Hindlimb muscle (tissue), 1 donor: Measurements from ENCODE around the gene CACNA2D2. TPM values are rescaled to one million over a fixed set of nuclear protein-coding genes. Genes with fewer than 3 reads are reported as not detected.

ENCODE experiments used
- DNase-seq: peaks from one replicate; pipeline ENCODE4 v3.0.0-alpha.2; 2013
- polyA plus RNA-seq: library from polyadenylated mRNA; unstranded; fragments of 120-200 nt; gene quantifications from one replicate; pipeline ENCODE4 v1.2.1, GENCODE V29; 2013; ENCODE audit not compliant: insufficient read length

The CACNA2D2 gene
- polyA plus RNA-seq, 1 donor: 8.2 TPM

- no peak for DNase-seq
These were observed 45.4 kb downstream of the CACNA2D2 start for GRCh38 chr3:50457988-50458387.

GRCh38 chr3:50455161-50456018 lies 48.0 kb downstream of the CACNA2D2 start:
- DNase-seq: no peak

GRCh38 chr3:50454481-50455070 lies 48.9 kb downstream of the CACNA2D2 start:
- DNase-seq: no peak

- no peak for DNase-seq
These were observed 49.5 kb downstream of the CACNA2D2 start for GRCh38 chr3:50453907-50454306.

GRCh38 chr3:50450209-50450921 lies 53.1 kb downstream of the CACNA2D2 start:
- no peak for DNase-seq

GRCh38 chr3:50448752-50449539 lies 54.5 kb downstream of the CACNA2D2 start:
- no peak for DNase-seq

GRCh38 chr3:50447290-50447840 lies 56.1 kb downstream of the CACNA2D2 start:
- no peak for DNase-seq

- DNase-seq: no peak
These were observed 57.5 kb downstream of the CACNA2D2 start for GRCh38 chr3:50445919-50446318.

GRCh38 chr3:50444782-50445181 lies 58.7 kb downstream of the CACNA2D2 start:
- no peak for DNase-seq

- no peak for DNase-seq
These were observed 59.2 kb downstream of the CACNA2D2 start for GRCh38 chr3:50444213-50444612.

- peak; percentile 36 for DNase-seq
These were observed 60.4 kb downstream of the CACNA2D2 start for GRCh38 chr3:50442945-50443579.

GRCh38 chr3:50441424-50442217 lies 61.8 kb downstream of the CACNA2D2 start:
- no peak for DNase-seq

GRCh38 chr3:50436114-50436674 lies 67.2 kb downstream of the CACNA2D2 start:
- peak; percentile 21 for DNase-seq

GRCh38 chr3:50435371-50436113 lies 67.9 kb downstream of the CACNA2D2 start:
- no peak for DNase-seq

GRCh38 chr3:50433954-50434353 lies 69.5 kb downstream of the CACNA2D2 start:
- no peak for DNase-seq

GRCh38 chr3:50430950-50431435 lies 72.4 kb downstream of the CACNA2D2 start:
- no peak for DNase-seq

GRCh38 chr3:50430191-50430590 lies 73.2 kb downstream of the CACNA2D2 start:
- no peak for DNase-seq

GRCh38 chr3:50428007-50428633 lies 75.3 kb downstream of the CACNA2D2 start:
- no peak for DNase-seq

- DNase-seq: no peak
These were observed 76.2 kb downstream of the CACNA2D2 start for GRCh38 chr3:50427217-50427616.
